Activated CD8-positive, alpha-beta memory T cell treated with anti-CD3 and anti-CD28 coated beads for 48 hours (primary cell): Measurements from ENCODE around the gene KRTAP5-2.
"Not testable (repeated sequence)": the region's sequence is repeated elsewhere in the genome, so short reads cannot be mapped to it uniquely, and the experiment has no call there.

Experiments
- DNase-seq, 3 experiments: peaks; one replicate each; pipeline ENCODE4 v3.0.0-alpha.2; 2020; ENCODE audit warnings: low read depth in 2 of 3, low spot score in 2 of 3

KRTAP5-2 gene

GRCh38 chr11:1592628-1593027 is 5.5 kb downstream of the KRTAP5-2 start:
- no peak for DNase-seq

- no peak for DNase-seq
Measured at GRCh38 chr11:1589996-1590395, 8.1 kb downstream of the KRTAP5-2 start.

- not testable (repeated sequence) for DNase-seq
Measured at GRCh38 chr11:1589191-1589963, 8.7 kb downstream of the KRTAP5-2 start.

GRCh38 chr11:1586699-1587098 is 11.4 kb downstream of the KRTAP5-2 start:
- DNase-seq, result no peak

- DNase-seq, result not testable (repeated sequence)
Measured at GRCh38 chr11:1584661-1585370, 13.3 kb downstream of the KRTAP5-2 start, which contains the start of gene KRTAP5-1. KRTAP5-1 (minus strand) TSS chr11:1585283; CDS start chr11:1585249, 34 bp downstream.

- DNase-seq, result not testable (repeated sequence)
Measured at GRCh38 chr11:1582909-1583308, 15.2 kb downstream of the KRTAP5-2 start.

GRCh38 chr11:1581976-1582375 is 16.1 kb downstream of the KRTAP5-2 start:
- DNase-seq, result no peak

GRCh38 chr11:1576825-1577224 is 21.3 kb downstream of the KRTAP5-2 start:
- no peak for DNase-seq

GRCh38 chr11:1575756-1576155 is 22.3 kb downstream of the KRTAP5-2 start:
- DNase-seq, result not testable (repeated sequence)

- DNase-seq, result no peak
Measured at GRCh38 chr11:1574933-1575242, 23.2 kb downstream of the KRTAP5-2 start.

GRCh38 chr11:1574238-1574932 is 23.7 kb downstream of the KRTAP5-2 start:
- peak in 1 of 3 experiments; percentile 37 for DNase-seq

- DNase-seq, result no peak
Measured at GRCh38 chr11:1573903-1574237, 24.2 kb downstream of the KRTAP5-2 start.

- DNase-seq, result no peak
Measured at GRCh38 chr11:1573077-1573902, 24.8 kb downstream of the KRTAP5-2 start.

GRCh38 chr11:1572197-1573076 is 25.7 kb downstream of the KRTAP5-2 start, which contains the start of gene DUSP8:
DUSP8 (minus strand) TSS chr11:1572271; CDS start chr11:1565826, 6,445 bp downstream.
- DNase-seq, result peak; percentile 70 to 82 (median 82)

- no peak for DNase-seq
Measured at GRCh38 chr11:1571760-1572196, 26.3 kb downstream of the KRTAP5-2 start.

- DNase-seq, result no peak
Measured at GRCh38 chr11:1570896-1571759, 27.0 kb downstream of the KRTAP5-2 start.

- no peak for DNase-seq
Measured at GRCh38 chr11:1570531-1570895, 27.6 kb downstream of the KRTAP5-2 start.

GRCh38 chr11:1570001-1570453 is 28.1 kb downstream of the KRTAP5-2 start:
- no peak for DNase-seq

GRCh38 chr11:1569251-1569780 is 28.8 kb downstream of the KRTAP5-2 start:
- no peak for DNase-seq
